Endothelial cell of umbilical vein (primary cell): ENCODE results near the gene EFR3B.

ENCODE experiments used
- CTCF ChIP-seq, 2 donors: IDR thresholded peaks; 1 replicate in 1 of 2; 2 replicates in 1 of 2; pipeline ENCODE4 v1.5.1; 2011; ENCODE audit warnings: low read length in 2 of 2, mild to moderate bottlenecking in 2 of 2, moderate library complexity in 2 of 2, control low read depth in 1 of 2, inconsistent platforms in 1 of 2, low read depth in 1 of 2; ENCODE audit not compliant: insufficient read depth in 1 of 2; ENCODE audit errors: extremely low read depth in 1 of 2
- EZH2 ChIP-seq: IDR thresholded peaks from 2 replicates; pipeline ENCODE4 v1.6.1; 2012; ENCODE audit warnings: borderline replicate concordance, low read depth, mild to moderate bottlenecking, moderate library complexity, low read length, inconsistent platforms; ENCODE audit not compliant: severe bottlenecking
- FOS ChIP-seq: IDR thresholded peaks from 2 replicates; pipeline ENCODE4 v1.6.1; 2011; ENCODE audit warnings: mild to moderate bottlenecking, low read length, moderate library complexity, borderline replicate concordance; ENCODE audit not compliant: insufficient read depth
- JUN ChIP-seq: IDR thresholded peaks from 2 replicates; pipeline ENCODE4 v1.6.1; 2011; ENCODE audit warnings: borderline replicate concordance, low read depth; ENCODE audit not compliant: insufficient read length, insufficient read depth
- MAX ChIP-seq: IDR thresholded peaks from 2 replicates; pipeline ENCODE4 v1.6.1; 2011; ENCODE audit not compliant: insufficient read depth, insufficient read length
- POLR2A ChIP-seq: IDR thresholded peaks from 2 replicates; pipeline ENCODE4 v1.6.1; 2012; ENCODE audit warnings: low read depth, mild to moderate bottlenecking, control low read depth, low read length
- POLR2AphosphoS5 ChIP-seq: IDR thresholded peaks from 2 replicates; pipeline ENCODE4 v1.6.1; 2012; ENCODE audit warnings: low read depth, mild to moderate bottlenecking, control low read depth, low read length, moderate library complexity; ENCODE audit not compliant: insufficient read depth

GRCh38 chr2:25023333-25023732 is 18.5 kb upstream of the EFR3B start:
- TF ChIP-seq CTCF (IDR thresholded peaks at IDR 0.05; ENCODE audit: extremely low read depth in 1 of 2, insufficient read depth in 1 of 2, low read depth in 1 of 2, low read length in 2 of 2) (no peak), POLR2A (no peak), POLR2AphosphoS5 (no peak), FOS (no peak), MAX (no peak), EZH2 (no peak), JUN (no peak)
